Measurements from ENCODE around the gene PLXNA4. TPM values are rescaled to one million over a fixed set of nuclear protein-coding genes. Genes with fewer than 3 reads are reported as not detected.

The PLXNA4 gene
- total RNA-seq, 4 donors from 2014 or later = 1.1 to 2.8 (median 1.4) TPM

- DNase-seq = no peak
- H3K9me3 ChIP-seq = no peaks in the 10 kb centered on the region
- intact Hi-C loops (cut with DNase I; ENCODE audit: low total_unique reads) (no loop called here), in situ Hi-C loops (cut with MboI; ENCODE audit: low pct_ligation_motif_present in 1 of 4, low pct_unique_long_range_greater_than_20kb in 1 of 4, low sequenced_read_pairs in 3 of 4) (loop anchor here in 2 of 4 donors (25.0 kb wide), 1 partner anchor 319 kb away; no protein-coding TSS in a partner anchor)
- H3K4me3 ChIP-seq = no peak overlapping the region
- WGBS, 2 donors (ENCODE audit: low coverage in 1 of 2) = 87% methylated on average over 6 of the region's 6 CpGs; no CpG with 5 or more reads in 1 of the 2 donors
- no peak overlapping the region for H3K27ac ChIP-seq
- H3K27me3 ChIP-seq = no peaks in the 10 kb centered on the region
- H3K4me1 ChIP-seq = peaks cover 1 to 10% (median 4%) of the 10 kb centered on the region in 4 donors
- H3K36me3 ChIP-seq = no peaks in the 10 kb centered on the region
- TF ChIP-seq POLR2A (IDR thresholded peaks at IDR 0.05) = no peak
- no peak for TF ChIP-seq EP300 (IDR thresholded peaks at IDR 0.05; ENCODE audit: low read depth)
- TF ChIP-seq, protein P1, sequence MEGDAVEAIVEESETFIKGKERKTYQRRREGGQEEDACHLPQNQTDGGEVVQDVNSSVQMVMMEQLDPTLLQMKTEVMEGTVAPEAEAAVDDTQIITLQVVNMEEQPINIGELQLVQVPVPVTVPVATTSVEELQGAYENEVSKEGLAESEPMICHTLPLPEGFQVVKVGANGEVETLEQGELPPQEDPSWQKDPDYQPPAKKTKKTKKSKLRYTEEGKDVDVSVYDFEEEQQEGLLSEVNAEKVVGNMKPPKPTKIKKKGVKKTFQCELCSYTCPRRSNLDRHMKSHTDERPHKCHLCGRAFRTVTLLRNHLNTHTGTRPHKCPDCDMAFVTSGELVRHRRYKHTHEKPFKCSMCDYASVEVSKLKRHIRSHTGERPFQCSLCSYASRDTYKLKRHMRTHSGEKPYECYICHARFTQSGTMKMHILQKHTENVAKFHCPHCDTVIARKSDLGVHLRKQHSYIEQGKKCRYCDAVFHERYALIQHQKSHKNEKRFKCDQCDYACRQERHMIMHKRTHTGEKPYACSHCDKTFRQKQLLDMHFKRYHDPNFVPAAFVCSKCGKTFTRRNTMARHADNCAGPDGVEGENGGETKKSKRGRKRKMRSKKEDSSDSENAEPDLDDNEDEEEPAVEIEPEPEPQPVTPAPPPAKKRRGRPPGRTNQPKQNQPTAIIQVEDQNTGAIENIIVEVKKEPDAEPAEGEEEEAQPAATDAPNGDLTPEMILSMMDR (IDR thresholded peaks at IDR 0.05) = no peak
- TF ChIP-seq POLR2AphosphoS5 (IDR thresholded peaks at IDR 0.05) = no peak
Observed at GRCh38 chr7:132256721-132257212, 319.5 kb downstream of the PLXNA4 start.

DNA sequence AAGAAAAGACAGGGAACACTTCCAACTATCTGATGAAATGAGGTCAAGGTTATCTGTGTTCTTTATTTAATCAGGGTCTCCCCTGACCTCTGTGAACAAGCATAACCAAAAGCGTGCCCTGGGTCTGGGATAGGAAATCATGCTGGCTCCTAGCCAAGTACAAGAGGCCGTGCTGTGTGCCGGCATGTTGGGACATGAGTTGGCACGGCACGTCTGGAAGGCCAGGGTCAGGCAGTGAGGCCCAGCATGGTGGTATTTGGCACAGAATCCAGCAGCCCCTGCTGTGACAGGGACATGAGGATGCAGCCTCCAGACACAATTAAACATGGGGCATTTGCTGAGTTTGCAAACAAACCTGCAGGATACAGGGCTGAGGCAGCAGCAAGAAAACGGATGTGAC lies 320.4 kb downstream of the PLXNA4 start:
- Histone ChIP-seq H3K4me1 (peaks cover 8 to 17% (median 10%) of the 10 kb centered on the region in 4 donors), H3K27me3 (no peaks in the 10 kb centered on the region), H3K4me3 (no peak overlapping the region), H3K9me3 (no peaks in the 10 kb centered on the region), H3K27ac (no peak overlapping the region), H3K36me3 (no peaks in the 10 kb centered on the region)
- no peak for DNase-seq
- in situ Hi-C loops (cut with MboI; ENCODE audit: low pct_ligation_motif_present in 1 of 4, low pct_unique_long_range_greater_than_20kb in 1 of 4, low sequenced_read_pairs in 3 of 4) = loop anchor here in 2 of 4 donors (25.0 kb wide), 1 partner anchor 319 kb away; no protein-coding TSS in a partner anchor
- no peak for TF ChIP-seq POLR2AphosphoS5 (IDR thresholded peaks at IDR 0.05)
- TF ChIP-seq, protein P1 (IDR thresholded peaks at IDR 0.05) = no peak
- TF ChIP-seq POLR2A (IDR thresholded peaks at IDR 0.05) = no peak
- 29 to 42% methylated on average over 1 to 6 of the region's 6 CpGs for WGBS, 2 donors (ENCODE audit: low coverage in 1 of 2)
- intact Hi-C loops (cut with DNase I; ENCODE audit: low total_unique reads) = no loop called here

DNA sequence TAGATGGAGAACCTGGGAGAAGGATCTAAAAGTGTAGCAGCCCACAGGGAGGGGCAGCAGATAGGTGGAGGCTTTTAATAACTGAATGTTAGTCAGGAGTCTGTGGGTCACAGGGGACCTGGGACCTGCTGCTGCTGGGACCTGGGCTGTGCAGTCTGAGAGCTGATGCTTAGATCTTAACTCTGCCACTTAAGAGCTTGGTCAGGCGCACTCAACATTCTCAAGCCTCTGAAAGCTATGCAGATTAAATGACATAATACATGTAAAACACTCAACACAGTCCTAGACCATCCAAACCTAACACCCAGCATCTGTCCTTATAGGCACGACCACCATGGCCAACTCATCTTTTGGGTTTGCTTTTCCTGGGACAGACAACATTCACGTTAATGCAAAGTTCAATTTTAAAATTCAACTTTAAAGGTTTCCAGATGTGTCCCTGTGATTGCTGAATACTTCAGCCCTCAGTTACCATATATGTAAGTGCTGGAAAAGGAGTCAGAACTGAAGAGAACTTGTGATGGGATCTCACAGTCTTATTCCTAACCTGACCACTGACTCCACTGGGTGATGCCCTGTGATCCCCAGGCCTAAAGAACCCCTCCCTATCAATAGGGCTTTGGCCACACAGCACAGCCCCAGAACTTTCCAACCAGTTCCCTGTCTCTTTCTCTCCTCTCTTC lies 321.0 kb downstream of the PLXNA4 start:
- WGBS, 2 donors (ENCODE audit: low coverage in 1 of 2) = 81% methylated on average over 3 of the region's 3 CpGs; no CpG with 5 or more reads in 1 of the 2 donors
- DNase-seq = no peak
- Histone ChIP-seq H3K27ac (no peak overlapping the region), H3K4me3 (no peak overlapping the region), H3K9me3 (no peaks in the 10 kb centered on the region), H3K27me3 (no peaks in the 10 kb centered on the region), H3K4me1 (peaks cover 13 to 23% (median 16%) of the 10 kb centered on the region in 4 donors), H3K36me3 (no peaks in the 10 kb centered on the region)
- in situ Hi-C loops (cut with MboI; ENCODE audit: low pct_ligation_motif_present in 1 of 4, low pct_unique_long_range_greater_than_20kb in 1 of 4, low sequenced_read_pairs in 3 of 4) = loop anchor here in 2 of 4 donors (25.0 kb wide), 1 partner anchor 318 kb away; no protein-coding TSS in a partner anchor
- TF ChIP-seq POLR2AphosphoS5 (IDR thresholded peaks at IDR 0.05) (no peak), EP300 (IDR thresholded peaks at IDR 0.05; ENCODE audit: low read depth) (no peak), POLR2A (IDR thresholded peaks at IDR 0.05) (no peak)
- TF ChIP-seq, protein P1 (IDR thresholded peaks at IDR 0.05) = no peak
- intact Hi-C loops (cut with DNase I; ENCODE audit: low total_unique reads) = no loop called here

DNA sequence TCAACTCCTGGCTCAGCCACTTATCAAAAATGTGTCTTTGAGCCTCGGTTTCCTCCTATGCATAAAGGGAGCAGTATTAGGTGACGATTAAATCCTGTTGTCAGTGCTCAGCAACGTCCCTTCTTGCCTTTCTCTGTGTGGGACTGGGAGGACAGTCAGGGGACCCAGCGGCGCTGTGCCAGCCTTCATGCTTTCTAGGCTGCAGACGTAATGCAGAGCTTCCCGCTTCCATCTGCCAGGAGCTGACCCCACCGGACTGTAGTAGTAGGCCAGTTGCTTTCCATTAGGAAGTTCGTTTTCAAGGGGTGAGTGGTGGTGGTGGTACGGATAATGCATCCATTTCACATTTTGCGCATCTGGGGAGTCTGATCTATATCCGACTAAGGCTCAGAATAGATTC lies 321.8 kb downstream of the PLXNA4 start:
- Histone ChIP-seq H3K9me3 (no peaks in the 10 kb centered on the region), H3K27me3 (no peaks in the 10 kb centered on the region), H3K4me1 (peaks cover 15 to 26% (median 24%) of the 10 kb centered on the region in 4 donors), H3K27ac (no peak overlapping the region), H3K4me3 (no peak overlapping the region), H3K36me3 (no peaks in the 10 kb centered on the region)
- TF ChIP-seq POLR2AphosphoS5 (IDR thresholded peaks at IDR 0.05) (no peak), EP300 (IDR thresholded peaks at IDR 0.05; ENCODE audit: low read depth) (no peak), POLR2A (IDR thresholded peaks at IDR 0.05) (no peak)
- TF ChIP-seq, protein P1 (IDR thresholded peaks at IDR 0.05) = no peak
- WGBS, 2 donors (ENCODE audit: low coverage in 1 of 2) = 89 to 90% methylated on average over 7 to 12 of the region's 12 CpGs
- intact Hi-C loops (cut with DNase I; ENCODE audit: low total_unique reads) = no loop called here
- no peak for DNase-seq
- in situ Hi-C loops (cut with MboI; ENCODE audit: low pct_ligation_motif_present in 1 of 4, low pct_unique_long_range_greater_than_20kb in 1 of 4, low sequenced_read_pairs in 3 of 4) = loop anchor here in 2 of 4 donors (25.0 kb wide), 1 partner anchor 317 kb away; no protein-coding TSS in a partner anchor
